HepG2 (cell line): ENCODE results near the gene INO80B. TPM values are rescaled to one million over a fixed set of nuclear protein-coding genes. Genes with fewer than 3 reads are reported as not detected.

Experiments
- FIP1L1 ChIP-seq: fragments of 200-400 bp; formaldehyde crosslinking; IDR thresholded peaks from 2 replicates; pipeline ENCODE4 v1.6.1; 2018; ENCODE audit warnings: low read depth, mild to moderate bottlenecking, low read length, moderate library complexity, borderline replicate concordance; ENCODE audit not compliant: insufficient read depth
- GFI1 ChIP-seq: sonication (generic); formaldehyde crosslinking; IDR thresholded peaks from 2 replicates; pipeline ENCODE4 v1.5.0; 2020; ENCODE audit warnings: missing genetic modification reagents, mild to moderate bottlenecking, borderline replicate concordance
- GMEB1 ChIP-seq: sonication (generic); formaldehyde crosslinking; IDR thresholded peaks from 2 replicates; pipeline ENCODE4 v1.5.1; 2020; ENCODE audit warnings: missing genetic modification reagents, mild to moderate bottlenecking, borderline replicate concordance
- HMGXB4 ChIP-seq, 2 experiments: sonication (generic) in 1 of 2; formaldehyde crosslinking in 1 of 2; IDR thresholded peaks; 2 replicates each; pipeline versions ENCODE4 v1.4.0 to v1.6.1; 2018 to 2020; ENCODE audit warnings: missing genetic modification reagents in 2 of 2, borderline replicate concordance in 1 of 2, low read depth in 1 of 2, mild to moderate bottlenecking in 1 of 2, missing biosample characterization in 1 of 2
- KLF15 ChIP-seq: sonication (generic); formaldehyde crosslinking; IDR thresholded peaks from 2 replicates; pipeline ENCODE4 v1.8.1; 2023; ENCODE audit warnings: borderline replicate concordance, mild to moderate bottlenecking, inconsistent platforms, missing genetic modification reagents, mixed read lengths
- LRRFIP1 ChIP-seq: sonication (generic); formaldehyde crosslinking; conservative IDR thresholded peaks from 2 replicates; pipeline ENCODE4 v1.4.0; 2020; ENCODE audit warnings: missing genetic modification reagents
- MEIS1 ChIP-seq: sonication (generic); formaldehyde crosslinking; IDR thresholded peaks from 2 replicates; pipeline ENCODE4 v1.9.0; 2021; ENCODE audit warnings: mild to moderate bottlenecking, missing genetic modification reagents, moderate library complexity, borderline replicate concordance
- NFAT5 ChIP-seq: sonication (generic); formaldehyde crosslinking; IDR thresholded peaks from 2 replicates; pipeline ENCODE4 v1.4.0; 2020; ENCODE audit warnings: missing genetic modification reagents
- NFKB2 ChIP-seq: sonication (generic); formaldehyde crosslinking; IDR thresholded peaks from 2 replicates; pipeline ENCODE4 v1.4.0; 2020; ENCODE audit warnings: missing genetic modification reagents, borderline replicate concordance
- TAF1 ChIP-seq: sonication (generic); formaldehyde crosslinking; IDR thresholded peaks from 2 replicates; pipeline ENCODE4 v1.4.0; 2020; ENCODE audit warnings: missing genetic modification reagents
- TFE3 ChIP-seq: IDR thresholded peaks from 2 replicates; pipeline ENCODE4 v1.6.1; 2016
- ZNF672 ChIP-seq: sonication (generic); formaldehyde crosslinking; IDR thresholded peaks from 2 replicates; pipeline ENCODE4 v1.8.1; 2022; ENCODE audit warnings: missing genetic modification reagents
- ZSCAN31 ChIP-seq: sonication (generic); formaldehyde crosslinking; IDR thresholded peaks from 2 replicates; pipeline ENCODE4 v1.5.0; 2020; ENCODE audit warnings: low read depth, mild to moderate bottlenecking, missing genetic modification reagents
- polyA plus RNA-seq, 8 experiments: library from polyadenylated mRNA; depleted of rRNA in 3 of 8; stranded (reverse) in 7 of 8; unstranded in 1 of 8; fragments of >200 nt; fragmentation: Illumina TruSeq in 4 of 8; extraction: Trizol in 4 of 8; gene quantifications; 2 replicates each; pipeline versions ENCODE4 v1.2.1 to v1.2.3, GENCODE V29; 2011 to 2016; ENCODE audit warnings: low read depth in 4 of 8, missing spikeins in 1 of 8, mixed read lengths in 1 of 8; ENCODE audit not compliant: insufficient read depth in 1 of 8
- total RNA-seq, 5 experiments: library from RNA; depleted of rRNA; stranded (reverse); fragments of >200 nt; fragmentation: Illumina TruSeq; extraction: Trizol; gene quantifications; 2 replicates each; pipeline ENCODE4 v1.2.3, GENCODE V29; 2016; ENCODE audit warnings: low read depth in 1 of 5

The INO80B gene
- total and polyA plus RNA-seq, 2 of the 13 experiments (the other 11 are each of a cell fraction or from before 2014, with no cell fraction given): 6.2 to 14.5 TPM

- TF ChIP-seq NFAT5 (CRISPR knock-in tag): peak; percentile 93; the same call in 1 of the 2 replicates
- peak; percentile 74; the same call in 1 of the 2 replicates for TF ChIP-seq GMEB1 (CRISPR knock-in tag)
- TF ChIP-seq NFKB2 (CRISPR knock-in tag): peak; percentile 91; the same call in 1 of the 2 replicates
- TF ChIP-seq TFE3 (CRISPR knock-in tag): peak; percentile 71; the same call in 1 of the 2 replicates
- peak; percentile 88 to 91 for TF ChIP-seq HMGXB4 (CRISPR knock-in tag; IDR thresholded peaks at IDR 0.05; ENCODE audit: borderline replicate concordance in 1 of 2, low read depth in 1 of 2)
- TF ChIP-seq TAF1: peak; percentile 91
- peak; percentile 87 for TF ChIP-seq KLF15
- TF ChIP-seq LRRFIP1 (CRISPR knock-in tag): no peak
- peak; percentile 96 for TF ChIP-seq ZSCAN31
- TF ChIP-seq MEIS1 (CRISPR knock-in tag): no peak; the same call in none of the 2 replicates
- TF ChIP-seq FIP1L1: peak; percentile 86; the same call in 1 of the 2 replicates
- no peak for TF ChIP-seq ZNF672
- TF ChIP-seq GFI1 (CRISPR knock-in tag): no peak
Observed at GRCh38 chr2:74507145-74507925, 52.4 kb downstream of the INO80B start, which contains the start of gene PCGF1 (continued).
